Memory B cell (primary cell): Measurements from ENCODE around the gene ARMCX5.

Source experiments
- ATAC-seq: fragments of 150-1000 bp; cut with Tn5 transposase; 2 replicates; pipeline ENCODE4 v1.10.0; 2021; ENCODE audit warnings: low read depth, mild to moderate bottlenecking, moderate library complexity
- DNase-seq, 2 donors: peaks; one replicate each; pipeline ENCODE4 v3.0.0; 2022; ENCODE audit warnings: low spot score in 2 of 2
- H3K27ac Mint-ChIP-seq: one replicate; pipeline ENCODE4 v1.8.0; 2022; ENCODE audit warnings: mild to moderate bottlenecking, moderate library complexity, mixed read lengths
- H3K27me3 Mint-ChIP-seq: one replicate; pipeline ENCODE4 v1.8.0; 2022; ENCODE audit warnings: mixed read lengths
- H3K36me3 Mint-ChIP-seq: one replicate; pipeline ENCODE4 v1.8.0; 2022; ENCODE audit warnings: mild to moderate bottlenecking, mixed read lengths
- H3K4me1 Mint-ChIP-seq: one replicate; pipeline ENCODE4 v1.8.0; 2022; ENCODE audit warnings: mixed read lengths
- H3K4me3 Mint-ChIP-seq: one replicate; pipeline ENCODE4 v1.8.0; 2022; ENCODE audit warnings: mild to moderate bottlenecking, moderate library complexity, mixed read lengths
- H3K9me3 Mint-ChIP-seq: one replicate; pipeline ENCODE4 v1.8.0; 2022; ENCODE audit warnings: mixed read lengths

The ARMCX5 gene

GRCh38 chrX:102652031-102652688 is 52.8 kb downstream of the ARMCX5 start:
- H3K27ac Mint-ChIP-seq: peak overlapping the region; percentile 36

More at GRCh38 chrX:102652031-102652688, 52.8 kb downstream of the ARMCX5 start:
- ATAC-seq: peak; percentile 75
- Mint-ChIP-seq H3K27me3 (no peaks in the 10 kb centered on the region), H3K9me3 (peaks cover 8% of the 10 kb centered on the region), H3K4me3 (peak overlapping the region; percentile 99), H3K36me3 (peaks cover 11% of the 10 kb centered on the region), H3K4me1 (peaks cover 11% of the 10 kb centered on the region)
- DNase-seq: peak; percentile 13 to 27
